Skin epidermis (tissue), 12 donors: Measurements from ENCODE around the gene ACSBG1.

Source experiments
- H3K27ac ChIP-seq, 21 experiments: fragments of 200-600 bp; sonication (generic) in 11 of 21; one replicate each; pipeline ENCODE4 v1.5.0; 2020; ENCODE audit warnings: mild to moderate bottlenecking in 3 of 21, inconsistent platforms in 2 of 21, moderate library complexity in 2 of 21
- H3K4me3 ChIP-seq, 7 experiments: fragments of 200-600 bp; sonication (generic) in 2 of 7; one replicate each; pipeline ENCODE4 v1.5.0; 2020; ENCODE audit warnings: inconsistent platforms in 2 of 7, mild to moderate bottlenecking in 2 of 7, moderate library complexity in 1 of 7

The ACSBG1 gene

GRCh38 chr15:78207110-78207458, 27.3 kb downstream of the ACSBG1 start:
- Histone ChIP-seq H3K4me3 (no peak overlapping the region), H3K27ac (peak overlapping the region in 11 of 21 experiments; percentile 4 to 76 (median 52))

- Histone ChIP-seq H3K4me3 (no peak overlapping the region), H3K27ac (peak overlapping the region in 9 of 21 experiments; percentile 31 to 76 (median 52))
These were observed 27.8 kb downstream of the ACSBG1 start for GRCh38 chr15:78206326-78207109.

GRCh38 chr15:78205856-78206255, 28.5 kb downstream of the ACSBG1 start:
- peak overlapping the region in 7 of 21 experiments; percentile 31 to 76 (median 54) for H3K27ac ChIP-seq
- H3K4me3 ChIP-seq: no peak overlapping the region

- Histone ChIP-seq H3K27ac (peak overlapping the region in 3 of 21 experiments; percentile 41 to 68 (median 52)), H3K4me3 (no peak overlapping the region)
These were observed 29.0 kb downstream of the ACSBG1 start for GRCh38 chr15:78205337-78205736.

GRCh38 chr15:78204351-78205309, 29.7 kb downstream of the ACSBG1 start:
- H3K4me3 ChIP-seq: no peak overlapping the region
- peak overlapping the region in 2 of 21 experiments; percentile 36 to 41 for H3K27ac ChIP-seq

- Histone ChIP-seq H3K27ac (peak overlapping the region in 4 of 21 experiments; percentile 1 to 39 (median 18)), H3K4me3 (no peak overlapping the region)
These were observed 30.8 kb downstream of the ACSBG1 start for GRCh38 chr15:78203346-78204225.

GRCh38 chr15:78201281-78202190, 32.8 kb downstream of the ACSBG1 start:
- Histone ChIP-seq H3K4me3 (no peak overlapping the region), H3K27ac (no peak overlapping the region)

- Histone ChIP-seq H3K4me3 (no peak overlapping the region), H3K27ac (no peak overlapping the region)
These were observed 34.0 kb downstream of the ACSBG1 start for GRCh38 chr15:78200276-78200930.

GRCh38 chr15:78197632-78198031, 36.7 kb downstream of the ACSBG1 start:
- no peak overlapping the region for H3K4me3 ChIP-seq
- H3K27ac ChIP-seq: no peak overlapping the region

- Histone ChIP-seq H3K27ac (no peak overlapping the region), H3K4me3 (no peak overlapping the region)
These were observed 38.6 kb downstream of the ACSBG1 start for GRCh38 chr15:78195735-78196201.

GRCh38 chr15:78194568-78194925, 39.8 kb downstream of the ACSBG1 start:
- H3K4me3 ChIP-seq: no peak overlapping the region
- no peak overlapping the region for H3K27ac ChIP-seq

- no peak overlapping the region for H3K4me3 ChIP-seq
- H3K27ac ChIP-seq: no peak overlapping the region
These were observed 40.4 kb downstream of the ACSBG1 start for GRCh38 chr15:78193731-78194567.

GRCh38 chr15:78192826-78193594, 41.4 kb downstream of the ACSBG1 start:
- H3K27ac ChIP-seq: no peak overlapping the region
- no peak overlapping the region for H3K4me3 ChIP-seq

- no peak overlapping the region for H3K4me3 ChIP-seq
- no peak overlapping the region for H3K27ac ChIP-seq
These were observed 51.5 kb downstream of the ACSBG1 start for GRCh38 chr15:78182821-78183220.

GRCh38 chr15:78182336-78182700, 52.0 kb downstream of the ACSBG1 start:
- Histone ChIP-seq H3K4me3 (no peak overlapping the region), H3K27ac (no peak overlapping the region)

GRCh38 chr15:78179906-78180305, 54.5 kb downstream of the ACSBG1 start:
- no peak overlapping the region for H3K4me3 ChIP-seq
- no peak overlapping the region for H3K27ac ChIP-seq
